Measurements from ENCODE around the gene OPRM1. TPM values are rescaled to one million over a fixed set of nuclear protein-coding genes. Genes with fewer than 3 reads are reported as not detected.
"Not testable (repeated sequence)": the region's sequence is repeated elsewhere in the genome, so short reads cannot be mapped to it uniquely, and the experiment has no call there.

OPRM1 gene
- polyA plus RNA-seq, 1 donor (not counting 4 experiments of a cell fraction or from before 2014, with no cell fraction given) = not detected

GRCh38 chr6:154238831-154239230 lies 199.8 kb downstream of the OPRM1 start:
- FAIRE-seq (no peak), DNase-seq (ENCODE audit: low read depth, low spot score) (no peak)
- Histone ChIP-seq H4K20me1 (ENCODE audit: control insufficient read depth, extremely low read depth, insufficient read depth, low read length) (no peaks in the 10 kb centered on the region), H3K9me1 (ENCODE audit: control insufficient read depth, extremely low read depth, insufficient read depth, low read length) (no peaks in the 10 kb centered on the region), H3K4me3 (ENCODE audit: control insufficient read depth in 2 of 3, extremely low read depth in 1 of 3, insufficient read depth in 2 of 3, low read depth in 1 of 3, low read length in 3 of 3) (no peak overlapping the region), H3K36me3 (ENCODE audit: control insufficient read depth in 2 of 2, extremely low read depth in 1 of 2, insufficient read depth in 2 of 2, low read length in 2 of 2) (no peaks in the 10 kb centered on the region), H3K79me2 (ENCODE audit: control insufficient read depth, insufficient read depth, low read length) (no peaks in the 10 kb centered on the region), H3K4me1 (ENCODE audit: control insufficient read depth, extremely low read depth, insufficient read depth, low read length) (peaks cover 3% of the 10 kb centered on the region), H3K9ac (ENCODE audit: control insufficient read depth, extremely low read depth, insufficient read depth, low read length) (no peak overlapping the region), H2AFZ (ENCODE audit: control insufficient read depth, low read length) (no peak overlapping the region), H3K9me3 (ENCODE audit: control insufficient read depth, low read depth, low read length) (no peaks in the 10 kb centered on the region), H3K27ac (ENCODE audit: control insufficient read depth, insufficient read depth, low read length) (no peak overlapping the region), H3K27me3 (ENCODE audit: control insufficient read depth, extremely low read depth, insufficient read depth, low read length) (no peaks in the 10 kb centered on the region), H3K4me2 (ENCODE audit: control insufficient read depth, extremely low read depth, insufficient read depth, low read depth, low read length) (no peak overlapping the region)
- TF ChIP-seq, protein P1, sequence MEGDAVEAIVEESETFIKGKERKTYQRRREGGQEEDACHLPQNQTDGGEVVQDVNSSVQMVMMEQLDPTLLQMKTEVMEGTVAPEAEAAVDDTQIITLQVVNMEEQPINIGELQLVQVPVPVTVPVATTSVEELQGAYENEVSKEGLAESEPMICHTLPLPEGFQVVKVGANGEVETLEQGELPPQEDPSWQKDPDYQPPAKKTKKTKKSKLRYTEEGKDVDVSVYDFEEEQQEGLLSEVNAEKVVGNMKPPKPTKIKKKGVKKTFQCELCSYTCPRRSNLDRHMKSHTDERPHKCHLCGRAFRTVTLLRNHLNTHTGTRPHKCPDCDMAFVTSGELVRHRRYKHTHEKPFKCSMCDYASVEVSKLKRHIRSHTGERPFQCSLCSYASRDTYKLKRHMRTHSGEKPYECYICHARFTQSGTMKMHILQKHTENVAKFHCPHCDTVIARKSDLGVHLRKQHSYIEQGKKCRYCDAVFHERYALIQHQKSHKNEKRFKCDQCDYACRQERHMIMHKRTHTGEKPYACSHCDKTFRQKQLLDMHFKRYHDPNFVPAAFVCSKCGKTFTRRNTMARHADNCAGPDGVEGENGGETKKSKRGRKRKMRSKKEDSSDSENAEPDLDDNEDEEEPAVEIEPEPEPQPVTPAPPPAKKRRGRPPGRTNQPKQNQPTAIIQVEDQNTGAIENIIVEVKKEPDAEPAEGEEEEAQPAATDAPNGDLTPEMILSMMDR (optimal IDR thresholded peaks at IDR 0.05 in 1 of 3, IDR thresholded peaks at IDR 0.05 in 1 of 3, conservative IDR thresholded peaks at IDR 0.05 in 1 of 3; ENCODE audit: extremely low read depth in 1 of 3, insufficient read depth in 2 of 3, low read length in 3 of 3) = no peak
- TF ChIP-seq EZH2 (IDR thresholded peaks at IDR 0.05; ENCODE audit: low read length) = no peak
- dilution Hi-C loops (cut with MboI; ENCODE audit: extremely low pct_ligation_motif_present, low sequenced_read_pairs) = no loop called here

DNA sequence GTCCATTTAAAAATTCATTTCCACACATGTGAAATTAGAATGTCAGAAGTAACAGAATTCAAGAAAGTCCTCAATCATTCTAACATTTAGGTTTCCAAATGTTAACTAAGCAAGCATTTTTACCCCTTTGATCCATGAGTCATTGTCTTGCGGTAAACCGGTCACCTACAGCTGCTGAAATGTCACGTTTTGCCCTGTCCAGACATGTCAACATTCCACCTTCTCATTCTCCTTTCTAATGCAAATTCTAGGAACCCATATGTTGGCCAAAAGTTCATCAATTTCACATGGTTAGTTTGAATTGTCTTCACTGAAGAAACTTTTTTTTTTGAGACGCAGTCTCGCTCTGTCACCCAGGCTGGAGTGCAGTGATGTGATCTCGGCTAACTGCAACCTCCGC lies 200.4 kb downstream of the OPRM1 start:
- FAIRE-seq (peak; percentile 84), DNase-seq (ENCODE audit: low read depth, low spot score) (peak; percentile 28)
- H3K36me3 ChIP-seq (ENCODE audit: control insufficient read depth in 2 of 2, extremely low read depth in 1 of 2, insufficient read depth in 2 of 2, low read length in 2 of 2) = no peaks in the 10 kb centered on the region
- no peak overlapping the region for H3K4me3 ChIP-seq (ENCODE audit: control insufficient read depth in 2 of 3, extremely low read depth in 1 of 3, insufficient read depth in 2 of 3, low read depth in 1 of 3, low read length in 3 of 3)
- no peak overlapping the region for H3K27ac ChIP-seq (ENCODE audit: control insufficient read depth, insufficient read depth, low read length)
- H3K9ac ChIP-seq (ENCODE audit: control insufficient read depth, extremely low read depth, insufficient read depth, low read length) = no peak overlapping the region
- H3K9me1 ChIP-seq (ENCODE audit: control insufficient read depth, extremely low read depth, insufficient read depth, low read length) = no peaks in the 10 kb centered on the region
- TF ChIP-seq EZH2 (IDR thresholded peaks at IDR 0.05; ENCODE audit: low read length) = no peak
- TF ChIP-seq, protein P1 (optimal IDR thresholded peaks at IDR 0.05 in 1 of 3, IDR thresholded peaks at IDR 0.05 in 1 of 3, conservative IDR thresholded peaks at IDR 0.05 in 1 of 3; ENCODE audit: extremely low read depth in 1 of 3, insufficient read depth in 2 of 3, low read length in 3 of 3) = no peak
- no peaks in the 10 kb centered on the region for H3K79me2 ChIP-seq (ENCODE audit: control insufficient read depth, insufficient read depth, low read length)
- no peak overlapping the region for H2AFZ ChIP-seq (ENCODE audit: control insufficient read depth, low read length)
- peaks cover 3% of the 10 kb centered on the region for H3K4me1 ChIP-seq (ENCODE audit: control insufficient read depth, extremely low read depth, insufficient read depth, low read length)
- no peaks in the 10 kb centered on the region for H3K27me3 ChIP-seq (ENCODE audit: control insufficient read depth, extremely low read depth, insufficient read depth, low read length)
- H3K4me2 ChIP-seq (ENCODE audit: control insufficient read depth, extremely low read depth, insufficient read depth, low read depth, low read length) = no peak overlapping the region
- no peaks in the 10 kb centered on the region for H3K9me3 ChIP-seq (ENCODE audit: control insufficient read depth, low read depth, low read length)
- dilution Hi-C loops (cut with MboI; ENCODE audit: extremely low pct_ligation_motif_present, low sequenced_read_pairs) = no loop called here
- H4K20me1 ChIP-seq (ENCODE audit: control insufficient read depth, extremely low read depth, insufficient read depth, low read length) = no peaks in the 10 kb centered on the region

DNA sequence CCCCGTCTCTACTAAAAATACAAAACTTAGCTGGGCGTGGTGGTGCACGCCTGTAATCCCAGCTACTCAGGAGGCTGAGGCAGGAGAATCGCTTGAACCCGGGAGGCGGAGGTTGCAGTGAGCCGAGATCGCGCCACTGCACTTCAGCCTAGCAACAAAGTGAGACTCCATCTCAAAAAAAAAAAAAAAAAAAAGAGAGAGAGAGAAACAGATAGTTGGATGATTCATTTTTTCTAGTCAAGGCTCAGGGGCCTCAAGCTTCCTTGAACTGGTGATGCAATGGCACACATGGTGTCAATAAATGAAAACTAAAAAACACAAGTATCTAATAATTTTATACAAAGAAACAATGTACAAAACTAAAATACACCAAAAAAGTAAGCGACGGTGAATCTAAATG lies 202.0 kb downstream of the OPRM1 start:
- H3K27me3 ChIP-seq (ENCODE audit: control insufficient read depth, extremely low read depth, insufficient read depth, low read length); H3K79me2 ChIP-seq (ENCODE audit: control insufficient read depth, insufficient read depth, low read length); DNase-seq (ENCODE audit: low read depth, low spot score); H3K4me2 ChIP-seq (ENCODE audit: control insufficient read depth, extremely low read depth, insufficient read depth, low read depth, low read length); H2AFZ ChIP-seq (ENCODE audit: control insufficient read depth, low read length); H3K9ac ChIP-seq (ENCODE audit: control insufficient read depth, extremely low read depth, insufficient read depth, low read length); H3K27ac ChIP-seq (ENCODE audit: control insufficient read depth, insufficient read depth, low read length); H4K20me1 ChIP-seq (ENCODE audit: control insufficient read depth, extremely low read depth, insufficient read depth, low read length); H3K4me3 ChIP-seq (ENCODE audit: control insufficient read depth in 2 of 3, extremely low read depth in 1 of 3, insufficient read depth in 2 of 3, low read depth in 1 of 3, low read length in 3 of 3); H3K36me3 ChIP-seq (ENCODE audit: control insufficient read depth in 2 of 2, extremely low read depth in 1 of 2, insufficient read depth in 2 of 2, low read length in 2 of 2); FAIRE-seq; H3K9me3 ChIP-seq (ENCODE audit: control insufficient read depth, low read depth, low read length); H3K4me1 ChIP-seq (ENCODE audit: control insufficient read depth, extremely low read depth, insufficient read depth, low read length); dilution Hi-C loops (cut with MboI; ENCODE audit: extremely low pct_ligation_motif_present, low sequenced_read_pairs); H3K9me1 ChIP-seq (ENCODE audit: control insufficient read depth, extremely low read depth, insufficient read depth, low read length): not testable (repeated sequence)
